Limb (tissue), 2 donors: ENCODE measurements around the gene TRPM7.
"Not testable (repeated sequence)": the region's sequence is repeated elsewhere in the genome, so short reads cannot be mapped to it uniquely, and the experiment has no call there.

ENCODE experiments used
- DNase-seq, 2 donors: peaks; one replicate each; pipeline ENCODE4 v3.0.0-alpha.2; 2016; ENCODE audit errors: extremely low spot score in 2 of 2

TRPM7 gene, protein sequence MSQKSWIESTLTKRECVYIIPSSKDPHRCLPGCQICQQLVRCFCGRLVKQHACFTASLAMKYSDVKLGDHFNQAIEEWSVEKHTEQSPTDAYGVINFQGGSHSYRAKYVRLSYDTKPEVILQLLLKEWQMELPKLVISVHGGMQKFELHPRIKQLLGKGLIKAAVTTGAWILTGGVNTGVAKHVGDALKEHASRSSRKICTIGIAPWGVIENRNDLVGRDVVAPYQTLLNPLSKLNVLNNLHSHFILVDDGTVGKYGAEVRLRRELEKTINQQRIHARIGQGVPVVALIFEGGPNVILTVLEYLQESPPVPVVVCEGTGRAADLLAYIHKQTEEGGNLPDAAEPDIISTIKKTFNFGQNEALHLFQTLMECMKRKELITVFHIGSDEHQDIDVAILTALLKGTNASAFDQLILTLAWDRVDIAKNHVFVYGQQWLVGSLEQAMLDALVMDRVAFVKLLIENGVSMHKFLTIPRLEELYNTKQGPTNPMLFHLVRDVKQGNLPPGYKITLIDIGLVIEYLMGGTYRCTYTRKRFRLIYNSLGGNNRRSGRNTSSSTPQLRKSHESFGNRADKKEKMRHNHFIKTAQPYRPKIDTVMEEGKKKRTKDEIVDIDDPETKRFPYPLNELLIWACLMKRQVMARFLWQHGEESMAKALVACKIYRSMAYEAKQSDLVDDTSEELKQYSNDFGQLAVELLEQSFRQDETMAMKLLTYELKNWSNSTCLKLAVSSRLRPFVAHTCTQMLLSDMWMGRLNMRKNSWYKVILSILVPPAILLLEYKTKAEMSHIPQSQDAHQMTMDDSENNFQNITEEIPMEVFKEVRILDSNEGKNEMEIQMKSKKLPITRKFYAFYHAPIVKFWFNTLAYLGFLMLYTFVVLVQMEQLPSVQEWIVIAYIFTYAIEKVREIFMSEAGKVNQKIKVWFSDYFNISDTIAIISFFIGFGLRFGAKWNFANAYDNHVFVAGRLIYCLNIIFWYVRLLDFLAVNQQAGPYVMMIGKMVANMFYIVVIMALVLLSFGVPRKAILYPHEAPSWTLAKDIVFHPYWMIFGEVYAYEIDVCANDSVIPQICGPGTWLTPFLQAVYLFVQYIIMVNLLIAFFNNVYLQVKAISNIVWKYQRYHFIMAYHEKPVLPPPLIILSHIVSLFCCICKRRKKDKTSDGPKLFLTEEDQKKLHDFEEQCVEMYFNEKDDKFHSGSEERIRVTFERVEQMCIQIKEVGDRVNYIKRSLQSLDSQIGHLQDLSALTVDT (N-terminal part only)

GRCh38 chr15:50686469-50687301, at the start of gene TRPM7:
TSS of gene TRPM7 (minus strand) at chr15:50686797. CDS start at chr15:50686533, 264 bp downstream.
- peak; percentile 89 to 95 for DNase-seq

DNA sequence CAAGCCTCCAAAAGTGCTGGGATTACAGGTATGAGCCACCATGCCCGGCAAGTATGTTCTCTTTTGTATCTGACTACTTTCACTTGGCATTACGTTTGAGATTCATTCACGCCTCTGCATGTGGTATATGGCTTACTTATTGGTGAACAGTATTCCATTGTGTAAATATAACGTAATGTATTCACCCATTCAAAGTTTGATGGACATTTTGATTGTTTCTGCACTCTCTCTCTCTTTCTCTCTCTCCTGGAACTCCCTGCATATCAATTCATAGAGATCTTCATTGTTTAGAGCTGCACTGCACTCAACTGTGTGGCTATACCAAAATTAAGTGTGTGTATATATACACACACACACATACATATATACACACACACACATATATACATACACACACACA, 48.6 kb upstream of the TRPM7 start:
- DNase-seq: no peak

DNA sequence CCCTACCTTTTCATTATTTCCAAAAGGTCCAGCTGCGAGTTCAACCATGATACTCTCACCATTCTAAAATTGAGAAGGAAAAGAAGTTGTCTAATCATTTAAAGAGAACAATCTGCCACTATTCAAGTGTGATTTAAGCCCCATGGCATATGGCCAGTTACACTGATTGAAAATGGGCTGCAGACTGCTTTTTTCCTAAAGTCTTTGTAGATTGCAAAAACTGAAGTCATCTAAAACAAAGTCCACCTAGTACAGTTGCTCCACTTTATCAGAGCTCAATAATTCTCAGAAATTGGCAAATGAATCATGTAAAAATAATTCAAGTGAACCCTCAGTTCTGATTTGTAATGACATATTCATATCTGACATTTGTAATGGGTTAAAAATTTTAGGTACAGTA, 39.7 kb upstream of the TRPM7 start:
- DNase-seq: no peak

GRCh38 chr15:50718700-50719125, 32.1 kb upstream of the TRPM7 start:
- DNase-seq: no peak

GRCh38 chr15:50712018-50712417, 25.4 kb upstream of the TRPM7 start:
- no peak for DNase-seq

- no peak for DNase-seq
Measured at GRCh38 chr15:50710585-50710984, 24.0 kb upstream of the TRPM7 start.

DNA sequence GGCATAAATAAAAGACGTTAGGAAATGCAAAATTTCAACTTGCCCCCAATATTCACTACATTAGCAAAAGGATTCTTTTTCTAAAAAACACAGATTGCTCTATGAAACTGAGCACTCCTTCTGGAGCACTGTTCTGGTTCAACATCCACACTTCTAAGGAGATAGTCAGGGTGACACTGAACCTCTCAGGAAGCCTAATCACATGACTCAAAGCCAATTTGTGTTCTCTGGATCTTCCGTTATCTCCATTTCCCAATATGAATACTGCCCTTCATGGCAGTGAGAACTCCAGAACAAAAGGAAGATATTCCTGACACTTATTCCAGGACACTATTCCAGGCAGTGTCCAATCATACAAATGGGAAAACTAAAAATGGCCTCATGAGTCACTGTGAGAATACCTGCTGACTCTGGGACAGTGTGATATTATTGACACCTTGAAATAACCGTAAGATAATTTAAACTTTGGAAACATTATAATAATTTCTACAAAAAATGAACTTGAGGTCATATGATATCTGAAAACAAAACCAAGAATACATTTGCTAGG, 21.4 kb upstream of the TRPM7 start:
- DNase-seq: no peak

DNA sequence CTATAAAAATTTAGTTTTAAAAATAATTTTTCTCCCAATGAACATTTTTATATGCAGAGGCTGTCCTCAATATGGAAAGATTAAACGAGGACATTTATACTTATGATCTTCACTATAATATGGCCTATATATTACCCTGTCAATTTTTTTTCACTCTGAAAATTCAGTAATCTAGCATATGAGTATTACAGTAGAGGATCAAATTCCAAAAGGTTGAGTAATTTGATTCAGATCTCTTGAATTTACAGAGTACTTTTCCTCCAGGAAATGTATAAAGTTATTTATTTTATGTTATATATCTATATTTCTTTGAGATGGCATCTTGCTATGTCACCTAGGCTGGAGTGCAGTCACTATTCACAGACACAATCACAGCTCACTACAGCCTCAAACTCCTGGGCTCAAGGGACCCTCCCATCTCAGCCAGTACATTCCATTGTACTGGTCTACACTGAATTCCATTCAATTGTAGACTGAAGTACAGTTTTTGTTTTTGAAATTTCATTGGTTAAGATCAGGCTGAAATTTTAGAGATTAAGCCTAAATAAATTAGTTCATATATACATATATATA, 16.3 kb upstream of the TRPM7 start:
- no peak for DNase-seq

DNA sequence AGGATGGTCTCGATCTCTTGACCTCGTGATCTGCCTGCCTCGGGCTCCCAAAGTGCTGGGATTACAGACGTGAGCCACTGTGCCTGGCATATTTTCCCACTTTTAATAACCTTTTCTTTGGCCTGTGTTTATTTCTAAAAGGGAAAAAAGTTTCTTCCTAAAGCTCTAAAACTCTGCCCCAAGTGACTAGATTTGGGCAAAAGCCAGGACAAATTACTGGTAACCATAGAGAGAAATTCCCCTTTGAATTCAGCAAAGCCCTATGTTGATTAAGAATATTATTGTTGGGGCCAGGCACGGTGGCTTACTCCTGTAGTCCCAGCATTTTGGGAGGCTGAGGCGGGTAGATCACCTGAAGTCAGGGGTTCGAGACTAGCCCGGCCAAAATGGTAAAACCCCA, 11.5 kb upstream of the TRPM7 start:
- DNase-seq: no peak

- no peak for DNase-seq
Measured at GRCh38 chr15:50697109-50697797, 10.7 kb upstream of the TRPM7 start.

DNA sequence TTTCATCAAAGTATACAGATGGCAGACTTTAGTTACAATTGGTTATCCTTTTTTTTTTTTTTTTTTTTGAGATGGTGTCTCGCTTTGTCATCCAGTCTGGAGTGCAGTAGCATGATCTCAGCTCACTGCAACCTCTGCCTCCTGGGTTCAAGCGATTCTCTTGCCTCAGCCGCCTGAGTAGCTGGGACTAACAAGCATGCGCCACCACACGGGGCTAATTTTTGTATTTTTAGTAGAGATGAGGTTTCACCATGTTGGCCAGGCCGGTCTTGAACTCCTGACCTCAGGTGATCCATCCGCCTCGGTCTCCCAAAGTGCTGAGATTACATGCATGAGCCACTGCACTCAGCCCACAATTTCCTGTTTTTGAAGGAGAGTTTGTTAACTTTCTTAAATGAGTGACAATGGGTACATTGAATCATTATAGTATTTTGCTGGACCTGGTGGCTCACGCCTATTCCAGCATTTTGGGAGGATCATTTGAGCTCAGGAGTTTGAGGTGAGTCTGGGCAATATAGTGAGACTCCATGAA, 8.1 kb upstream of the TRPM7 start:
- not testable (repeated sequence) for DNase-seq

DNA sequence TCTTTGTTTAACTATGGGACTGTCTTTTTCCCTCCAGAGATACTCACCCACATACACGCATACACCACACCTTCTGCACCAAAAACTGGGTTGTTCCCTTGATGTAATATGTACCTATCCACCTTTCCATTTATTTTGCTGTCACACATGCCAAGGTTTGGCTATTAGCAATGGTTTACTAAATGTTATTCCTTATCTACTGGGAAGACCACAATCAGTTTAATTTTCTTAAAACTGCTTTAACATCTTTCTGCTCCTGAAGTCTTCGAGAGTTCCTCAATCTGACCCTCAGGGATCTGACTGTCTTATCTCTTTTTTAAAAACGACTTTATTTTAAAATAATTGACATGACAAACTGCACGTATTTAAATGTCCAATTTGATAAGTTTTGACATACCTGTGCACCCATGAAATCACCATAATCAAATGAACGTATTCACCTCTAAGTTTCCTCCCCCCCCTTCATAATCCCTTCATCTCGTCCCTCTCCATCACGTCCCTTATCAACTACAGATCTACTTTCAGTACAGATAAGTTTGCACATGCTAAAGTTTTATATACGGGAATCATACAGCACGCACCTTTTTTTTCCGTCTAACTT, 805 bp upstream of the TRPM7 start:
- DNase-seq: no peak

- peak in 1 of 2 donors; percentile 10 for DNase-seq
Measured at GRCh38 chr15:50685976-50686468, 575 bp downstream of the TRPM7 start.

- no peak for DNase-seq
Measured at GRCh38 chr15:50685191-50685975, 1.2 kb downstream of the TRPM7 start.

DNA sequence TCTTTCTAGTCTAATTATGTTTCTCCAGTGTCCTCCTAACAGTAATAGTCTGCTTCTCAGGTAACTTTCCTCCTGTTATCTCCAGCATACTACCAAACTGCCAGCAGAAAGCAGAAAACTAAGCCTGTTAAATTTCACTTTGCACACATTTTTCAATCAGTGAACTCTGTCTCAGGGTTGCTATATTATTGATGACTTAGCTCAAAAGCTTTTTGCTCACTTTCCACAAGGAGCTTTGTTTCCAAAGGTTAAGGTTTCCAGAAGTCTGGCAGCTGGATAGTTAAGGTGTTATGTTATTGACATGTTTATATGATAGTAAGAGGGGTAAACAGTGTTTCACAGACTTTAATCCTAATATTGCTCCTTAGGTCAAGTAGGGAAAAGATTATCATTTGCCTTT, 5.1 kb downstream of the TRPM7 start:
- no peak for DNase-seq

- DNase-seq: no peak
Measured at GRCh38 chr15:50676799-50677483, 9.7 kb downstream of the TRPM7 start.

GRCh38 chr15:50675535-50676144, 11.0 kb downstream of the TRPM7 start:
- DNase-seq: peak in 1 of 2 donors; percentile 59
